GM12878 (cell line): ENCODE measurements around the gene SPSB3. TPM values are rescaled to one million over a fixed set of nuclear protein-coding genes. Genes with fewer than 3 reads are reported as not detected.

Experiments used
- CBX3 ChIP-seq: fragments of 200-600 bp; sonication (generic); IDR thresholded peaks from 2 replicates; pipeline ENCODE4 v1.6.1; 2016; ENCODE audit warnings: low read depth, borderline replicate concordance
- CEBPZ ChIP-seq: fragments of 150-350 bp; IDR thresholded peaks from 2 replicates; pipeline ENCODE4 v1.6.1; 2016; ENCODE audit warnings: low read depth, low read length
- CREB1 ChIP-seq: IDR thresholded peaks from 2 replicates; pipeline ENCODE4 v1.6.1; 2012; ENCODE audit warnings: low read depth, mild to moderate bottlenecking, inconsistent platforms
- ESRRA ChIP-seq: IDR thresholded peaks from 2 replicates; pipeline ENCODE4 v1.6.1; 2012; ENCODE audit warnings: mild to moderate bottlenecking, low read length, improper control_type of control experiment
- IKZF1 ChIP-seq: fragments of 450-650 bp; conservative IDR thresholded peaks from 2 replicates; pipeline ENCODE4 v1.6.1; 2017; ENCODE audit warnings: antibody characterized with exemption, mild to moderate bottlenecking
- IRF3 ChIP-seq: fragments of 450-650 bp; IDR thresholded peaks from 2 replicates; pipeline ENCODE4 v1.6.1; 2014; ENCODE audit warnings: mild to moderate bottlenecking
- MEF2B ChIP-seq: fragments of 450-650 bp; IDR thresholded peaks from 2 replicates; pipeline ENCODE4 v1.6.1; 2018; ENCODE audit warnings: mild to moderate bottlenecking, moderate library complexity; ENCODE audit not compliant: partially characterized antibody, poor library complexity, severe bottlenecking
- MTA3 ChIP-seq: IDR thresholded peaks from 2 replicates; pipeline ENCODE4 v1.6.1; 2012; ENCODE audit warnings: low read length, inconsistent platforms, borderline replicate concordance
- MYC ChIP-seq: IDR thresholded peaks from 2 replicates; pipeline ENCODE4 v1.6.1; 2011; ENCODE audit warnings: mild to moderate bottlenecking, low read length, moderate library complexity, inconsistent platforms; ENCODE audit not compliant: insufficient read depth, insufficient replicate concordance, insufficient read length, severe bottlenecking
- NR2C2 ChIP-seq: IDR thresholded peaks from 2 replicates; pipeline ENCODE4 v1.6.1; 2011; ENCODE audit warnings: borderline replicate concordance, low read depth; ENCODE audit not compliant: control insufficient read depth, insufficient read length
- RB1 ChIP-seq: fragments of 450-650 bp; formaldehyde crosslinking; IDR thresholded peaks from 2 replicates; pipeline ENCODE4 v1.6.1; 2017; ENCODE audit warnings: mild to moderate bottlenecking, borderline replicate concordance
- RBBP5 ChIP-seq: fragments of 200-600 bp; sonication (generic); conservative IDR thresholded peaks from 2 replicates; pipeline ENCODE4 v1.6.1; 2016
- RFX5 ChIP-seq: IDR thresholded peaks from 2 replicates; pipeline ENCODE4 v1.6.1; 2011; ENCODE audit warnings: low read depth, low read length, improper control_type of control experiment
- SKIL ChIP-seq: fragments of 450-650 bp; IDR thresholded peaks from 2 replicates; pipeline ENCODE4 v1.6.1; 2017; ENCODE audit warnings: mild to moderate bottlenecking, low read depth, inconsistent platforms; ENCODE audit not compliant: poor library complexity, severe bottlenecking
- YY1 ChIP-seq: IDR thresholded peaks from 2 replicates; pipeline ENCODE4 v1.6.1; 2011; ENCODE audit warnings: low read depth, mild to moderate bottlenecking, low read length
- ZBTB40 ChIP-seq: fragments of 450-650 bp; IDR thresholded peaks from 2 replicates; pipeline ENCODE4 v1.6.1; 2016; ENCODE audit warnings: mild to moderate bottlenecking, moderate library complexity, borderline replicate concordance
- ZNF274 ChIP-seq: IDR thresholded peaks from one replicate; pipeline ENCODE4 v1.8.0; 2011; ENCODE audit not compliant: insufficient read length, insufficient read depth
- ZNF384 ChIP-seq: IDR thresholded peaks from 2 replicates; pipeline ENCODE4 v1.6.1; 2012; ENCODE audit warnings: low read depth, mild to moderate bottlenecking, low read length, improper control_type of control experiment, borderline replicate concordance
- polyA plus RNA-seq, 11 experiments: library from polyadenylated mRNA; depleted of rRNA in 4 of 11; unstranded in 6 of 11; stranded (reverse) in 5 of 11; fragments of >200 nt; fragmentation: Nextera tagmentation in 4 of 11; fragmentation: Illumina TruSeq in 1 of 11; extraction: Ambion mirVana in 4 of 11; extraction: Trizol in 1 of 11; gene quantifications; 1 replicate in 1 of 11; 2 replicates in 10 of 11; pipeline versions ENCODE4 v1.2.1 to v1.2.3, GENCODE V29; 2011 to 2016; ENCODE audit warnings: inconsistent platforms in 2 of 11, missing spikeins in 2 of 11, low read depth in 1 of 11
- total RNA-seq, 4 experiments: library from RNA; depleted of rRNA in 3 of 4; stranded (reverse); fragments of >200 nt in 3 of 4; fragmentation: Illumina TruSeq in 1 of 4; extraction: Trizol in 1 of 4; gene quantifications; 2 replicates each; pipeline versions ENCODE4 v1.2.1 to v1.2.3, GENCODE V29; 2013 to 2021

Gene SPSB3
- total and polyA plus RNA-seq, 10 of the 15 experiments (the other 5 are each of a cell fraction or from before 2014, with no cell fraction given), result 0.31 to 26.9 (median 14.0) TPM

GRCh38 chr16:1782408-1783264 is at the start of gene SPSB3, which contains the start of gene NUBP2 (continued):
- TF ChIP-seq CEBPZ (peak; percentile 94), RBBP5 (no peak), ZNF274 (no peak), IKZF1 (peak; percentile 54), SKIL (peak; percentile 65), ZNF384 (no peak), CBX3 (no peak), ESRRA (no peak), RB1 (no peak), YY1 (no peak), NR2C2 (no peak), MYC (peak; percentile 81), MEF2B (no peak), MTA3 (no peak), IRF3 (peak; percentile 97), ZBTB40 (peak; percentile 98), CREB1 (peak; percentile 100), RFX5 (peak; percentile 43)
